ENCODE measurements around the gene KCNMA1. TPM values are rescaled to one million over a fixed set of nuclear protein-coding genes. Genes with fewer than 3 reads are reported as not detected.

Gene KCNMA1
- total RNA-seq, 1 experiment from 2014 or later: 0.70 TPM

DNA sequence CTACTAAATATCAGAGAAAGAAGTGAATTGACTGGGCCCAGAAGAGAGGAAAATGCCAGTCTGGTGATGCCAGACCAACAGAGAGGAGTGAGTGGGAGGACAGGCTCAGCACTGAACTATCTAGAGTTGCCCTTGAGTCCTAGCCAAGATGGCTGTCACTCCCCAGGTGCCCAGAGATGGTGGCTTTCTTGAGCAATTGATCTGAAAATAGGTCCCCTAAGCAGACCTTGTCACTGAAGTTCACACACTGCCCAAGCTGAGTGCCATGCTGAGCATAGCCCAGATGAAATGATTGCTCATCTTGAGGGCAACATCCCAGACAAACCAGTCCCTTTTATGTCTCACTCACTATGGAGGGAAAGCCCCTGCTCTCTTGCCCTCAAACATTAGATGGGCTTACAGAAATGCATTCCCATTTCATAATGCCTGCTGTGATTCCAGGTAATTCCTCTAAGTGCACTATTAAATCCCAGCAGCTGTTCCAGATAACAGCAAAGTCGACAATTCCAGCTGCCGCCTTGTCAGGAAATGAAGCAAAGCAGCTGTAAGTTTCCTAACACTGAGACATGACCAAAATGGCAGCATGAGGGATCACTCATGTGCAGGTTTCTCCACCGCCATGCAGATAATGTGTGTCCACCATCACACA, 329.4 kb downstream of the KCNMA1 start:
- no TSS peak for BruUV-seq (replicated peaks)
- no peak for TF ChIP-seq EZH2 (IDR thresholded peaks at IDR 0.05; ENCODE audit: low read depth)
- TF ChIP-seq, protein P1, sequence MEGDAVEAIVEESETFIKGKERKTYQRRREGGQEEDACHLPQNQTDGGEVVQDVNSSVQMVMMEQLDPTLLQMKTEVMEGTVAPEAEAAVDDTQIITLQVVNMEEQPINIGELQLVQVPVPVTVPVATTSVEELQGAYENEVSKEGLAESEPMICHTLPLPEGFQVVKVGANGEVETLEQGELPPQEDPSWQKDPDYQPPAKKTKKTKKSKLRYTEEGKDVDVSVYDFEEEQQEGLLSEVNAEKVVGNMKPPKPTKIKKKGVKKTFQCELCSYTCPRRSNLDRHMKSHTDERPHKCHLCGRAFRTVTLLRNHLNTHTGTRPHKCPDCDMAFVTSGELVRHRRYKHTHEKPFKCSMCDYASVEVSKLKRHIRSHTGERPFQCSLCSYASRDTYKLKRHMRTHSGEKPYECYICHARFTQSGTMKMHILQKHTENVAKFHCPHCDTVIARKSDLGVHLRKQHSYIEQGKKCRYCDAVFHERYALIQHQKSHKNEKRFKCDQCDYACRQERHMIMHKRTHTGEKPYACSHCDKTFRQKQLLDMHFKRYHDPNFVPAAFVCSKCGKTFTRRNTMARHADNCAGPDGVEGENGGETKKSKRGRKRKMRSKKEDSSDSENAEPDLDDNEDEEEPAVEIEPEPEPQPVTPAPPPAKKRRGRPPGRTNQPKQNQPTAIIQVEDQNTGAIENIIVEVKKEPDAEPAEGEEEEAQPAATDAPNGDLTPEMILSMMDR (conservative IDR thresholded peaks at IDR 0.05): no peak
- no peaks in the 10 kb centered on the region for H3K36me3 ChIP-seq (ENCODE audit: low read depth)
- H3K4me2 ChIP-seq: no peak overlapping the region
- POLR2A ChIA-PET (ENCODE audit: unreplicated experiment): no interaction called here
- H3K4me3 ChIP-seq: no peak overlapping the region
- no peaks in the 10 kb centered on the region for H4K20me1 ChIP-seq (ENCODE audit: insufficient read depth)
- no peak overlapping the region for H3K27ac ChIP-seq
- H3K4me1 ChIP-seq (replicated peaks; ENCODE audit: insufficient read depth): no peaks in the 10 kb centered on the region
- H2AFZ ChIP-seq: no peak overlapping the region
- no peak for DNase-seq
- intact Hi-C loops (cut with micrococcal nuclease; ENCODE audit: unreplicated experiment): no loop called here
- H3K27me3 ChIP-seq (ENCODE audit: insufficient read depth, low read depth): no peaks in the 10 kb centered on the region; the same call in 1 of the 2 replicates
- H3K79me2 ChIP-seq (ENCODE audit: low read depth): no peaks in the 10 kb centered on the region
- CTCF ChIA-PET: no interaction called here
- no peaks in the 10 kb centered on the region for H3K9me2 ChIP-seq (ENCODE audit: insufficient read depth)
- no peaks in the 10 kb centered on the region for H3K9me3 ChIP-seq (ENCODE audit: insufficient read depth, low read depth)
- no peaks in the 10 kb centered on the region for H3F3A ChIP-seq (ENCODE audit: insufficient read depth, low read depth)

DNA sequence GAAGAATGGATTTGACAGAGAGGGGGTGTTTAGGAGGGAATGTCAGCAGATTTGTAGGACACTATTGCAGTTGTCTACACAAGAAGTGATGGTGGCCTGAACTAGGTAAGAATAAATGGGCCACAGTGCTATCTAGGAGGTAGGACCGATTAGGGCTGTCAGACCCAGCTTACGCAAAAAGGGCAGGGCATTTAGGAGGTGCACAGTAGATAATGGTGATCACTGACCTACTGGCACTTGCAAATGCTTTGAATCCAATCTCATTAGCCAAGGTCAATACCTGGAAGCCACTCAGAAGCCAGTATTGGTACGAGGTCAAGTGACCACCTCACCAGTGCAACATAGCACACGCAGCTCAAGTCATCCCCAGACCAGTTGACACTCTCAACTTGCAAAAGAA, 330.9 kb downstream of the KCNMA1 start:
- H3F3A ChIP-seq (ENCODE audit: insufficient read depth, low read depth): no peaks in the 10 kb centered on the region
- H3K27me3 ChIP-seq (ENCODE audit: insufficient read depth, low read depth): no peaks in the 10 kb centered on the region; the same call in 1 of the 2 replicates
- DNase-seq: no peak
- no peak overlapping the region for H2AFZ ChIP-seq
- H3K36me3 ChIP-seq (ENCODE audit: low read depth): no peaks in the 10 kb centered on the region
- TF ChIP-seq, protein P1 (conservative IDR thresholded peaks at IDR 0.05): no peak
- no peak for TF ChIP-seq EZH2 (IDR thresholded peaks at IDR 0.05; ENCODE audit: low read depth)
- POLR2A ChIA-PET (ENCODE audit: unreplicated experiment): no interaction called here
- H3K4me2 ChIP-seq: no peak overlapping the region
- H3K27ac ChIP-seq: no peak overlapping the region
- no peak overlapping the region for H3K4me3 ChIP-seq
- H3K9me3 ChIP-seq (ENCODE audit: insufficient read depth, low read depth): no peaks in the 10 kb centered on the region
- no peaks in the 10 kb centered on the region for H4K20me1 ChIP-seq (ENCODE audit: insufficient read depth)
- BruUV-seq (replicated peaks): no TSS peak
- no peaks in the 10 kb centered on the region for H3K4me1 ChIP-seq (replicated peaks; ENCODE audit: insufficient read depth)
- no peaks in the 10 kb centered on the region for H3K9me2 ChIP-seq (ENCODE audit: insufficient read depth)
- intact Hi-C loops (cut with micrococcal nuclease; ENCODE audit: unreplicated experiment): no loop called here
- no peaks in the 10 kb centered on the region for H3K79me2 ChIP-seq (ENCODE audit: low read depth)
- CTCF ChIA-PET: no interaction called here

DNA sequence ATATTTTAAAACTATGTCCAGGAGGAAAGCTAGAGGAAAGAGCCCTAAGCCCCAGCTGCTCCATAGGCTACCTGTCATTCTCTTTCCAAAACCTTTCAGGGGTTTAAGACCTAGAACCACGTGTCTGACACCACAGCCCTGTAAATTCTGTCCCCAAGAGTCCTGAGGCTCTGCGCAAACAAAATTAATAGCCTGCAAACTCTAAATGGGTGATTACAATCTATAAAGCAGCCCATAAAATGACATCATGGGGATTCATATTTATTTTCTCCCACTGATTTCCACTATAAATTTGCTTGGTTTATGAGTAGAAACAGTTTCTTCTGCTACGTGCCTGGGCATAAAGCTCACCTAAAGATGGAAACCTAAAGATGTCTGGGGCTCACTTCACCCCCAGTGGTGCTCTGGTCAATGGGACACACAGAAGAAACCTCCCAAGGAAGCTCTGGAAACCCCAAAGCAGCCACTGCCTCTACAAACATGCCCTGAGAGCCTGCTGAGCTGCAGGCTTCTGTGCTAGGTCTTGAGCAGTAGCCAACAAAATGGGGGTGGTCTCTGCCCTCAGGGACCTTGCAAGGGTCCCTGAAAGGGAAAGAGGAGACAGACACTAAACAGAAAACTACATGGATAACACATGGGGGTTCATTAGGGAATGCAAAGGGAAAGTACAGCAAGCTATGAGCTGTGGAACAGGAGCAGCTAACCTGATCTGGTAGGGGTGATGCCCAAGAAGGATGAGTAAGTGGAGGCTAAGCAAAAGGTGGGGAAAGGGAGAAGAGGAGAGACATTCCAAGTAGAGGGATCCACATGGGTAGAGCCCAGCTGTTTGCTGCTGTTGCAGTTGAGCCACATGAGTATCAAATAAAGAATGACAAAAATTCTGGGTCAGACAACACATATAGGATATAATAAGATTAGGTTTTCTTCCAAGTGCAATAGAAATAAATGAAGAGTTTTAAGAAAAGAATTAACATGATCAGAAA, 331.7 kb downstream of the KCNMA1 start:
- Histone ChIP-seq H4K20me1 (ENCODE audit: insufficient read depth) (no peaks in the 10 kb centered on the region), H3K4me3 (no peak overlapping the region), H3K36me3 (ENCODE audit: low read depth) (no peaks in the 10 kb centered on the region), H3K9me2 (ENCODE audit: insufficient read depth) (no peaks in the 10 kb centered on the region), H3F3A (ENCODE audit: insufficient read depth, low read depth) (no peaks in the 10 kb centered on the region), H3K4me2 (no peak overlapping the region), H3K9me3 (ENCODE audit: insufficient read depth, low read depth) (no peaks in the 10 kb centered on the region), H3K27ac (no peak overlapping the region), H3K4me1 (replicated peaks; ENCODE audit: insufficient read depth) (no peaks in the 10 kb centered on the region), H3K79me2 (ENCODE audit: low read depth) (no peaks in the 10 kb centered on the region), H2AFZ (no peak overlapping the region), H3K27me3 (ENCODE audit: insufficient read depth, low read depth) (no peaks in the 10 kb centered on the region; the same call in 1 of the 2 replicates)
- BruUV-seq (replicated peaks): no TSS peak
- ChIA-PET CTCF (no interaction called here), POLR2A (ENCODE audit: unreplicated experiment) (no interaction called here)
- no peak for TF ChIP-seq EZH2 (IDR thresholded peaks at IDR 0.05; ENCODE audit: low read depth)
- TF ChIP-seq, protein P1 (conservative IDR thresholded peaks at IDR 0.05): no peak
- intact Hi-C loops (cut with micrococcal nuclease; ENCODE audit: unreplicated experiment): no loop called here
- DNase-seq: no peak

Data from PC-9 (cell line).